Stimulated activated CD4-positive, alpha-beta T cell treated with anti-CD3 and anti-CD28 coated beads, Interleukin-4, amount 100 ng/mL, for 1 hour (primary cell): ENCODE measurements around the gene PTPRG.

Experiments
- DNase-seq: peaks from one replicate; pipeline ENCODE4 v3.0.0-alpha.2; 2020

The PTPRG gene

DNA sequence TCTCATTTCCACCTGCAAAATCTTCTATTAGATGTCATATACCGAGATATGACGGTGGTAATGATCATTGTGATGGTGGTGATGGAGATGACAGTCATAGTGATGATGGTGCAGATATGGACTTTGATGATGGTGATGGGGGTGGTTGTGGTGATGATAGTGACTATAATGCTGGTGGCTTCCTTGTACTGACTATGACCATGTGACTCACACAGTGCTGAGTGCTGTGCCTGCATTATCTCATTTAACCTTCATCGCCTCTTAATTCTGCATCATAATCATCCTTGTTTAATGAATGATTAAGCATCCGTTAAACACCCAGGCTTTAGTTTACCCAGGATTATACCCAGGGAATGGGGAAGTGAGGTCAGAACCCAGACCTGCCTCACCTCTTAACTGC lies 480.3 kb downstream of the PTPRG start:
- no peak for DNase-seq

- DNase-seq: no peak
Observed at GRCh38 chr3:62044874-62045411, 483.6 kb downstream of the PTPRG start.

GRCh38 chr3:62046326-62046725 lies 485.0 kb downstream of the PTPRG start:
- DNase-seq: no peak

DNA sequence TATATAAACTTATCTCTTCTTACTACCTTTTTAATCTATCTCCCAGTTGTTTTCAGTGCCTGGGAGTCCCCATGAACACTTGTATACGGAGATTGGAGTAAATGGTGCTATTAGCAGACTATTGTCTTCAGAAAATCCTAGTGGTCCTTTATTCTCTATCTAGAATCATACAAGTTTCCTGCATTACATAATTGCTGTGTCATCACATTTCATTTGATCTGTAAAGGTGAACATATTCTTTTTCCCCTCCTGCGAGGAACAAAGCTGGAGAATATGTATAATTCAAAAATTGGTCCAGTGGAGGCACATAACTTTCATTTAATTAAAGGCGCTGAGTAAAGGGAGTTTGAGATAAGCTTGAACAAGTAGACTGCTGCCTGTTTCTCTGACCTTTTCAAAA lies 487.2 kb downstream of the PTPRG start:
- DNase-seq: no peak

DNA sequence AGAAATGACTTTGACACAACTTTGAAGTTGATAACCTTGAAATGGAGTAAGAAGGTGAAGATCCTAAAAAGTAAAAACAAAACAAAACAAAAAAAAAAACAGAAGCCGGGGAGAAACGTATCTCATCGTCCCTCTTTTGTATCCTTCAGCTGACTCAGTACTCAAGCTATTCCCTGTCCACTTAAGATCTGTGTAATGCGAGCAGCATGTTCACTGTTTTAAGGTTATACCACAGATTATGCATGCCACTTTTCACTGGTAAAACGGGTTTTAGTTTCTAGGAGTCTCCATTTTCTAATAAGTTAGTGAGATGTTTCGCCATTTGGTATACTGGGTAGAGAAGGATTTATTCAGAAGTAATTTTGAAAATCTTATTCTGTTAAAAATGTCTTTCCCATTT lies 487.7 kb downstream of the PTPRG start:
- no peak for DNase-seq

- no peak for DNase-seq
Observed at GRCh38 chr3:62051506-62051905, 490.1 kb downstream of the PTPRG start.

GRCh38 chr3:62052331-62052730 lies 491.0 kb downstream of the PTPRG start:
- DNase-seq: no peak

GRCh38 chr3:62056658-62057057 lies 495.3 kb downstream of the PTPRG start:
- DNase-seq: no peak

DNA sequence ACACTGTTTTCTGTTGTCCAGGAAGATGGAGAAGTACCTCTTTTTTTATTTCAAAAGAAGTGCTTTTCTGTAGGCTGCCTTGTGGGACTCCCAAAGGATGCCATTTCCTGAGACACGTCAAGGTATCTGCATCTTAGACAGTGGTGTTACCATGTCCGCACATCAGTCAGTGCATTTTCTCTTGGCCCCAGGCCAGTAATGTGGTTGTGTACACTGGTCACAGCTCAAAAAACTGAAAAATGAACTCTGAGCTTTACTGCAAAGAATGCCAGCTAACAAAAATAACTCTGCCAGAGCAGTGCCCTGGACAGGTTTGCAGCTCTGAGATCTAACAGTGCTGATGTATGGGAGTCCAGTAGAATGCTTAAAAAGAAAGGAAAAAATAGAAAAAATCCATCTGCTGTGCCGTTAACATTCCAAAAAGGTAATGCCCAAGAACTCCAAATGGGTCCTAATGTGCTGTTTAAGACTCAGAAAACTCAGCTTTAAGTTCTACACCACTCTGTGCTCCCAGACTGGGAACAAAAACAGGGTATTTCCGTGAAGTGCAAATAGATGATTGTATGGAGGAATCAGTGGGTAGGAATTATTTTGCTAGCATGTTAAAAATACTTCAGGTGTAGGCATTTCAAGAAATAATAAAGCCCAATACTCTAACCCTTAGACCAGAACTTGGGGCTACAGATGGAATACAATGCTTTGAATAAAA lies 496.1 kb downstream of the PTPRG start:
- no peak for DNase-seq

DNA sequence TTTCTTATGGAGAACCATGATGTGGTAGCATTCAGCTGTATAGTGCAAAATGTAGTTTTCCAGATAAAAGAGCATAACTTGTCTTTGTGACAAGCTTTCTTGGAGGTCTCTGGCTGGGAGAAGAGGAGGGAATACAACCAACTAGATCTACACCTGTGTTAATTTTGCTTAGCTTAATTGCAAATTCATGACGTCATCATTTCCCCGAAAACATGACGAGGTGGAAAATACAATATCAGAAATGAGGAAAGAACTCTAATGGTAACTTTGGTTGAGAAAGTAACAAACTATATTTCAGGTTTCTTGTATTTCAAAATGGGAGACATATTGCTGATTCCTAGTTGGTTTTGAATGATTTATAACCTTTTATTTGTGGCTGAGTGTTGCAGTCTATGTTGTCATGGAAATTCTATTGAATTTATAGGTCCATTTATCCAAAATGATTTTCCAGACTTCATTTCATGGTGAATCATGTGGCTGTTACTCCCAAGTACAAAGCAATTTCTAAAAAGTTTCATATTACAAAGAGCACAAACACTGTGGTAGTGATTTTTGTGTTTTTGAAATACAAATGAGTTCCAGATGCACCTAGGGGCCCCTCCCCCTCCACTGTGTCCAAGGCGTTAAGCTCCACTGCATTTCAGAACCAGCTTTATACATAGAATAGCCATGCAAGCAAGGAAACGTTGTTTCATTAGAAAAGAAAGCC lies 504.8 kb downstream of the PTPRG start:
- DNase-seq: no peak

GRCh38 chr3:62068337-62068736 lies 507.0 kb downstream of the PTPRG start:
- DNase-seq: no peak

- DNase-seq: no peak
Observed at GRCh38 chr3:62070891-62071290, 509.5 kb downstream of the PTPRG start.

DNA sequence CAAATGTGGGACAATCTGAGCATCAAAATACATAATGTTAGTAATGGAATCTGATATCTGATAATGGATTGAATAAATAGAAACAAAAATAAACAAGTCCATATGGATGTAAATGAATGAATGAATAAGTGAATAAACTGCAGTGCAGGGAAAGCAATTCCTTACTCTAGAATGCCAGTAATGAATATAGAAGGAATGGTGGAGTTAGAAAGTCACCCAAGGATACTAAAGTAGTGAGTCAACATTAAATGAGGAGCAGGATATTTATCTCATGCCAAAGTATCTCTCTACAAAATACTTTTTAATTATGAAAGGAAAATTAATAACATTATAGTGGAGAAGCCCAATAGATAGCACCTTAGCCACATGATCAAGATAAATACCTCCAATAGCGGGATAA lies 511.7 kb downstream of the PTPRG start:
- no peak for DNase-seq

DNA sequence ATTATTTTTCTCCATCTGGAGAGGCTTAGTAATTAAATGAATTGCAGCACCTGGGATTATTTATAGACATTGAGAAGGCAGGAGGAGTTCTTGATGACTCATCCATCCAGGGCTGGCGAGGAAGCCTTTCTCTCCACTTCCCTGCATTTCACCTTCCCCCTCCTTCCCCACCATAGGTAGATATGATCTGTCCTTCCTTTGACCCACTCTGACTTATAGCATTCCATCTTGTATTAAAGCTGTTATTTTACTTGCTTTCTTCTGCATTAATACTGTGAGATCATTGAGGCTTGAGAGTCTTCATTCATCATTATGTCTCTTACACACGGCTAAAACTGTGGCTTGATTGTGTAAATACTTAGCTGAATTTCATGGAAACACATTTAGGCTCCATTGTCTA lies 523.2 kb downstream of the PTPRG start:
- DNase-seq: no peak

- no peak for DNase-seq
Observed at GRCh38 chr3:62088472-62089104, 527.2 kb downstream of the PTPRG start.

DNA sequence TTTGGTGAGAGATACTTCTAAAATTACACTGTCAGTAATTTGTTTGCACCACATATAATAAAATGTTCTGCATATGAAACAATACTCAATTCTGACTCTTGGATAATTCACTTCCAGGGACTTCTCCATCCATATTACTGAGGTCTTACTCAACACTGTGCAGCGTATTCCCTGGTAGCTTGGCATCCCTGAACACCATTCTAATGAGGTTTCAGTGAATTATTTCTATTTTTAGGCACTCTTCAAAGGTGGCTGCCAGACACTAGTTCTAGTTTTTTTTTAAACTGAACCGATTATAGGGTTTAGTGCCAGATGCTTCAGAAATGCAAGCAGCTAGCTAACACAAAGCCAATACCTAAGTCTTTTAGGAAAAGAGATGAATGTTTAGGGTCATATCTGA lies 528.7 kb downstream of the PTPRG start:
- DNase-seq: no peak

- no peak for DNase-seq
Observed at GRCh38 chr3:62090519-62090918, 529.1 kb downstream of the PTPRG start.

DNA sequence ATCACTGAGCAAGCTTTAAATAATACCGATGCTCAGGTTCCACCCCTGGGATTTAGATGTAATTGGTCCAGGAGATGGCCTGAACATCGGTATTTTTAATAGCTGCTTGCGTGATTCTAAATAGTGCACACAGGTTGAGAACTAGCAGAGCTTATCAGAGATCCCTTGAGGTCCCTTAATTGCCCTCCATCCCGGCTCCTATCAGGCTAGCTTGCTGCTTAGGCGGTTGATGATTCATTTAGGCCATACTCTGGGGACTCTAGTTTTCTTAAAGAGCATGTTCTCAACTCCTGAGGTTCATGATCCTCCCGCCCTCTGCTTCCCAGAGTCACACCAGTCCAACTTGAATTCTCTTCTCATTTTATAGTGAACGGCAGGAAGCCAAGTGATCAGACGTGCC lies 531.7 kb downstream of the PTPRG start:
- DNase-seq: no peak

- DNase-seq: no peak
Observed at GRCh38 chr3:62094461-62094860, 533.1 kb downstream of the PTPRG start.

DNA sequence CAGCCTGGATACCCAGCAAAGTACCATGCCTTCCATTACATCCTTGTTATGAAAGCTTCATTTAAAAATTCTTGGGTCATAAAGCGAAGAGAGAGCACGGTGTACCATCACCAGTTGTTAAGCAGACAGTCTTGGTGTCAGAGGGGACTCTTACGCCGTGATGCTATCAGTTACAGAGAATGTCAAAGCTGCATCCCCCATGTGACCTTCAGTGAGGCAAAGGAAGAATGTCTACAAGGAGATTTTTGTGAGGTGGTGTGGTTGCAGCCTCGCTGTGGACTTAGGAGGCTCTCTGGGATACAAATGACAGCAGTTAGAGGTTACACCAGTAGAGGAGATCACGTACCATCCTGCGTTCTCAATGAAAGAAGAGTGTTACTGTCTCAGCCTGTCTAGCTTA lies 533.7 kb downstream of the PTPRG start:
- DNase-seq: no peak

DNA sequence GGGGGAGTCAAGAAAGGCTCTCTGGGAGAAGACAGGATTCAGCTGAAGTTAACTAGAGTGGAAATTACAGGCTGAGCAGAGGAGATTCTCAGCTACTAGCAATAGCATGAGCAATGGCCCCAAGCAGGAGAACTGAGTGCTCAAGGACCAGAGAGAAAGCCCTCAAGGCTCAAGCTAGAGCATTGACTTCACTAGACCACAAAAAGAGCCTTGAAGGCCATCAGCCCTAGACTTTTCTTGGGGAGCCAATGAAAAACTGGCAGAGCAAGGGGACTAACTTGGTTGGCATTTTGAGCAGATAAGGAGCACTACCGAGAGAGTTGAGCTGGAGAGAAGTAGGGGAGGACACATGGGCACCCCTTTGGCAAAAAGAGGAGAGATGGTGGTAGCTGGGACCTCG lies 534.4 kb downstream of the PTPRG start:
- DNase-seq: no peak

DNA sequence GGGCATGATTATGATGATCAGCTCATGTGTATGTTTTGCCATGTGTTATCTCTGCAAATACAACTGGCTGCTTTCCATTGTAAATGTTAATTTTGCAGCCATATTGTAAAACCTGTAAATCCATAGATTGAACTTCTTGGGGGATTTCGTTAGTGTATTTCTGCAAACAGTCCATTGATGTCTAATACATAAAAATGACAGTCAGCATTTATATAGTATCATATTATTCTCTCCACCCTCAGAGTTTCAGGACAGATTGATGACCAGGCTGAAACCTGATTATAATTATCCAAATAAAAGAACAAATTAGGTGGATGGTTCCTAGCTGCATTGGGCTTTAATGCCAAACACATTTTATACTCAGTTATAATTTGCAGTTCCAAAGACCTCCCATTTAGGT lies 535.1 kb downstream of the PTPRG start:
- DNase-seq: no peak

- no peak for DNase-seq
Observed at GRCh38 chr3:62097121-62097520, 535.8 kb downstream of the PTPRG start.
